Body of pancreas (tissue), 4 donors: ENCODE data around the gene CACNA1G.

Experiments used
- POLR2A ChIP-seq, 3 donors: fragments of 450-650 bp; IDR thresholded peaks; one replicate each; pipeline ENCODE4 v1.6.1; 2016; ENCODE audit warnings: antibody characterized with exemption in 3 of 3, mild to moderate bottlenecking in 2 of 3
- TF ChIP-seq, protein P1 (sequence below), 7 experiments: fragments of 450-650 bp in 4 of 7; fragments of 200-600 bp in 3 of 7; sonication (generic) in 3 of 7; IDR thresholded peaks; one replicate each; pipeline ENCODE4 v1.5.1; 2016 to 2019; ENCODE audit warnings: antibody characterized with exemption in 7 of 7

- TF ChIP-seq, protein P1, sequence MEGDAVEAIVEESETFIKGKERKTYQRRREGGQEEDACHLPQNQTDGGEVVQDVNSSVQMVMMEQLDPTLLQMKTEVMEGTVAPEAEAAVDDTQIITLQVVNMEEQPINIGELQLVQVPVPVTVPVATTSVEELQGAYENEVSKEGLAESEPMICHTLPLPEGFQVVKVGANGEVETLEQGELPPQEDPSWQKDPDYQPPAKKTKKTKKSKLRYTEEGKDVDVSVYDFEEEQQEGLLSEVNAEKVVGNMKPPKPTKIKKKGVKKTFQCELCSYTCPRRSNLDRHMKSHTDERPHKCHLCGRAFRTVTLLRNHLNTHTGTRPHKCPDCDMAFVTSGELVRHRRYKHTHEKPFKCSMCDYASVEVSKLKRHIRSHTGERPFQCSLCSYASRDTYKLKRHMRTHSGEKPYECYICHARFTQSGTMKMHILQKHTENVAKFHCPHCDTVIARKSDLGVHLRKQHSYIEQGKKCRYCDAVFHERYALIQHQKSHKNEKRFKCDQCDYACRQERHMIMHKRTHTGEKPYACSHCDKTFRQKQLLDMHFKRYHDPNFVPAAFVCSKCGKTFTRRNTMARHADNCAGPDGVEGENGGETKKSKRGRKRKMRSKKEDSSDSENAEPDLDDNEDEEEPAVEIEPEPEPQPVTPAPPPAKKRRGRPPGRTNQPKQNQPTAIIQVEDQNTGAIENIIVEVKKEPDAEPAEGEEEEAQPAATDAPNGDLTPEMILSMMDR (IDR thresholded peaks at IDR 0.05) = no peak
- TF ChIP-seq POLR2A (IDR thresholded peaks at IDR 0.05) = no peak
Observed at GRCh38 chr17:50521514-50521913, 39.0 kb upstream of the CACNA1G start.
